GM18519 (cell line): ENCODE measurements around the gene PPARG.

ENCODE experiments used
- ATAC-seq: cut with Tn5 transposase; IDR thresholded peaks from one replicate; pipeline ENCODE4 v1.9.1; 2021; ENCODE audit warnings: mild to moderate bottlenecking, moderate library complexity; ENCODE audit not compliant: unreplicated experiment, low FRiP score

The PPARG gene

GRCh38 chr3:12339701-12340480 is 51.0 kb downstream of the PPARG start:
- no peak for ATAC-seq

- no peak for ATAC-seq
Observed at GRCh38 chr3:12340506-12340905, 51.6 kb downstream of the PPARG start.

- no peak for ATAC-seq
Observed at GRCh38 chr3:12342151-12342550, 53.3 kb downstream of the PPARG start.

- ATAC-seq: no peak
Observed at GRCh38 chr3:12343047-12343501, 54.2 kb downstream of the PPARG start.

GRCh38 chr3:12345141-12345561 is 56.3 kb downstream of the PPARG start:
- ATAC-seq: no peak

- no peak for ATAC-seq
Observed at GRCh38 chr3:12345584-12346494, 57.0 kb downstream of the PPARG start.

GRCh38 chr3:12347301-12347700 is 58.4 kb downstream of the PPARG start:
- ATAC-seq: no peak

- no peak for ATAC-seq
Observed at GRCh38 chr3:12349895-12350811, 61.3 kb downstream of the PPARG start.

- no peak for ATAC-seq
Observed at GRCh38 chr3:12351145-12351544, 62.3 kb downstream of the PPARG start.

GRCh38 chr3:12352253-12352652 is 63.4 kb downstream of the PPARG start:
- no peak for ATAC-seq

- no peak for ATAC-seq
Observed at GRCh38 chr3:12352755-12353154, 63.9 kb downstream of the PPARG start.

GRCh38 chr3:12353796-12354525 is 65.1 kb downstream of the PPARG start:
- no peak for ATAC-seq

GRCh38 chr3:12356175-12356574 is 67.3 kb downstream of the PPARG start:
- no peak for ATAC-seq

- no peak for ATAC-seq
Observed at GRCh38 chr3:12356996-12357395, 68.1 kb downstream of the PPARG start.

GRCh38 chr3:12357456-12357855 is 68.6 kb downstream of the PPARG start:
- ATAC-seq: no peak

- ATAC-seq: no peak
Observed at GRCh38 chr3:12363397-12364195, 74.7 kb downstream of the PPARG start.

GRCh38 chr3:12367346-12367745 is 78.5 kb downstream of the PPARG start:
- no peak for ATAC-seq

- no peak for ATAC-seq
Observed at GRCh38 chr3:12369029-12369428, 80.2 kb downstream of the PPARG start.

GRCh38 chr3:12369598-12369997 is 80.7 kb downstream of the PPARG start:
- ATAC-seq: no peak
